K562 (cell line): ENCODE results near the gene SPTBN4. TPM values are rescaled to one million over a fixed set of nuclear protein-coding genes. Genes with fewer than 3 reads are reported as not detected.

Source experiments
- CBX5 ChIP-seq: IDR thresholded peaks from 2 replicates; pipeline ENCODE4 v1.6.1; 2014; ENCODE audit warnings: low read depth, borderline replicate concordance
- CHD1 ChIP-seq: fragments of 200-600 bp; sonication (generic); IDR thresholded peaks from one replicate; pipeline ENCODE4 v1.6.1; 2012; ENCODE audit warnings: mild to moderate bottlenecking, moderate library complexity, low read length, inconsistent platforms
- CREBBP ChIP-seq: IDR thresholded peaks from one replicate; pipeline ENCODE4 v1.6.1; 2012; ENCODE audit warnings: low read depth, mild to moderate bottlenecking, control low read depth, inconsistent platforms, low read length
- HBP1 ChIP-seq: fragments of 450-650 bp; formaldehyde crosslinking; IDR thresholded peaks from 2 replicates; pipeline ENCODE4 v1.4.0; 2022; ENCODE audit warnings: missing genetic modification characterization
- HNRNPUL1 ChIP-seq: fragments of 200-400 bp; formaldehyde crosslinking; IDR thresholded peaks from 2 replicates; pipeline ENCODE4 v1.6.1; 2017; ENCODE audit warnings: low read length
- HSF4 ChIP-seq: fragments of 250-450 bp; sonication (Bioruptor Pico); IDR thresholded peaks from 2 replicates; pipeline ENCODE4 v2.1.2; 2022; ENCODE audit warnings: mild to moderate bottlenecking, moderate library complexity, borderline replicate concordance
- NCOA6 ChIP-seq: fragments of 450-650 bp; IDR thresholded peaks from 2 replicates; pipeline ENCODE4 v1.6.1; 2017; ENCODE audit warnings: mild to moderate bottlenecking
- RBM17 ChIP-seq: fragments of 200-400 bp; formaldehyde crosslinking; IDR thresholded peaks from 2 replicates; pipeline ENCODE4 v1.6.1; 2017; ENCODE audit warnings: low read depth, mild to moderate bottlenecking, low read length, borderline replicate concordance
- SRSF3 ChIP-seq: fragments of 200-400 bp; formaldehyde crosslinking; IDR thresholded peaks from 2 replicates; pipeline ENCODE4 v1.6.1; 2016; ENCODE audit warnings: mild to moderate bottlenecking, low read length, moderate library complexity; ENCODE audit not compliant: insufficient read depth
- TOE1 ChIP-seq, 2 experiments: fragments of 450-650 bp in 1 of 2; sonication (generic) in 1 of 2; formaldehyde crosslinking in 1 of 2; IDR thresholded peaks; 2 replicates each; pipeline versions ENCODE4 v1.7.1 to v1.8.0; 2016 to 2022; ENCODE audit warnings: borderline replicate concordance in 2 of 2, mild to moderate bottlenecking in 2 of 2, antibody characterized with exemption in 1 of 2, inconsistent platforms in 1 of 2, low read depth in 1 of 2, missing genetic modification reagents in 1 of 2, moderate library complexity in 1 of 2
- ZNF146 ChIP-seq: IDR thresholded peaks from one replicate; pipeline ENCODE4 v1.6.1; 2018; ENCODE audit warnings: missing compliant biosample characterization; ENCODE audit not compliant: unreplicated experiment
- ZNF561 ChIP-seq: fragments of 450-650 bp; formaldehyde crosslinking; conservative IDR thresholded peaks from 2 replicates; pipeline ENCODE4 v1.4.0; 2020; ENCODE audit warnings: mild to moderate bottlenecking, moderate library complexity
- polyA plus RNA-seq, 8 experiments: library from polyadenylated mRNA; depleted of rRNA in 4 of 8; stranded (reverse) in 5 of 8; unstranded in 3 of 8; fragments of >200 nt; fragmentation: Nextera tagmentation in 2 of 8; fragmentation: Illumina TruSeq in 1 of 8; extraction: Ambion mirVana in 2 of 8; extraction: Trizol in 1 of 8; gene quantifications; 2 replicates each; pipeline versions ENCODE4 v1.2.1 to v1.2.3, GENCODE V29; 2011 to 2014; ENCODE audit warnings: inconsistent platforms in 1 of 8, missing spikeins in 1 of 8
- total RNA-seq, 7 experiments: library from RNA; depleted of rRNA in 6 of 7; stranded (reverse); fragments of >200 nt in 6 of 7; fragmentation: Illumina TruSeq in 2 of 7; extraction: Trizol in 2 of 7; gene quantifications; 2 replicates each; pipeline versions ENCODE4 v1.2.1 to v1.2.3, GENCODE V29; 2011 to 2021; ENCODE audit warnings: low replicate concordance in 1 of 7
- TF ChIP-seq, protein P1 (sequence below): fragments of 450-650 bp; IDR thresholded peaks from 2 replicates; pipeline ENCODE4 v1.6.1; 2014; ENCODE audit warnings: low read depth, mild to moderate bottlenecking, moderate library complexity, borderline replicate concordance
- TF ChIP-seq, protein P2 (sequence below), 2 experiments: fragments of 450-650 bp in 1 of 2; sonication (generic) in 1 of 2; formaldehyde crosslinking in 1 of 2; IDR thresholded peaks; 2 replicates each; pipeline versions ENCODE4 v1.7.1 to v1.9.0; 2016 to 2022; ENCODE audit warnings: inconsistent platforms in 1 of 2, mild to moderate bottlenecking in 1 of 2, missing genetic modification reagents in 1 of 2

Gene SPTBN4
- total and polyA plus RNA-seq, 9 of the 15 experiments (the other 6 are each of a cell fraction or from before 2014, with no cell fraction given) = 0.01 to 1.5 (median 0.86) TPM

- TF ChIP-seq SRSF3 = no peak
- no peak for TF ChIP-seq CHD1
- no peak for TF ChIP-seq CREBBP
- no peak for TF ChIP-seq ZNF561 (CRISPR knock-in tag)
- TF ChIP-seq HSF4 (CRISPR knock-in tag) = no peak
- TF ChIP-seq TOE1 (IDR thresholded peaks at IDR 0.05; ENCODE audit: borderline replicate concordance) = no peak
- TF ChIP-seq TOE1 (CRISPR knock-in tag; IDR thresholded peaks at IDR 0.05; ENCODE audit: borderline replicate concordance, low read depth) = no peak
- TF ChIP-seq, protein P1, sequence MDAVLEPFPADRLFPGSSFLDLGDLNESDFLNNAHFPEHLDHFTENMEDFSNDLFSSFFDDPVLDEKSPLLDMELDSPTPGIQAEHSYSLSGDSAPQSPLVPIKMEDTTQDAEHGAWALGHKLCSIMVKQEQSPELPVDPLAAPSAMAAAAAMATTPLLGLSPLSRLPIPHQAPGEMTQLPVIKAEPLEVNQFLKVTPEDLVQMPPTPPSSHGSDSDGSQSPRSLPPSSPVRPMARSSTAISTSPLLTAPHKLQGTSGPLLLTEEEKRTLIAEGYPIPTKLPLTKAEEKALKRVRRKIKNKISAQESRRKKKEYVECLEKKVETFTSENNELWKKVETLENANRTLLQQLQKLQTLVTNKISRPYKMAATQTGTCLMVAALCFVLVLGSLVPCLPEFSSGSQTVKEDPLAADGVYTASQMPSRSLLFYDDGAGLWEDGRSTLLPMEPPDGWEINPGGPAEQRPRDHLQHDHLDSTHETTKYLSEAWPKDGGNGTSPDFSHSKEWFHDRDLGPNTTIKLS = no peak
- TF ChIP-seq HNRNPUL1 = no peak
- TF ChIP-seq, protein P2, sequence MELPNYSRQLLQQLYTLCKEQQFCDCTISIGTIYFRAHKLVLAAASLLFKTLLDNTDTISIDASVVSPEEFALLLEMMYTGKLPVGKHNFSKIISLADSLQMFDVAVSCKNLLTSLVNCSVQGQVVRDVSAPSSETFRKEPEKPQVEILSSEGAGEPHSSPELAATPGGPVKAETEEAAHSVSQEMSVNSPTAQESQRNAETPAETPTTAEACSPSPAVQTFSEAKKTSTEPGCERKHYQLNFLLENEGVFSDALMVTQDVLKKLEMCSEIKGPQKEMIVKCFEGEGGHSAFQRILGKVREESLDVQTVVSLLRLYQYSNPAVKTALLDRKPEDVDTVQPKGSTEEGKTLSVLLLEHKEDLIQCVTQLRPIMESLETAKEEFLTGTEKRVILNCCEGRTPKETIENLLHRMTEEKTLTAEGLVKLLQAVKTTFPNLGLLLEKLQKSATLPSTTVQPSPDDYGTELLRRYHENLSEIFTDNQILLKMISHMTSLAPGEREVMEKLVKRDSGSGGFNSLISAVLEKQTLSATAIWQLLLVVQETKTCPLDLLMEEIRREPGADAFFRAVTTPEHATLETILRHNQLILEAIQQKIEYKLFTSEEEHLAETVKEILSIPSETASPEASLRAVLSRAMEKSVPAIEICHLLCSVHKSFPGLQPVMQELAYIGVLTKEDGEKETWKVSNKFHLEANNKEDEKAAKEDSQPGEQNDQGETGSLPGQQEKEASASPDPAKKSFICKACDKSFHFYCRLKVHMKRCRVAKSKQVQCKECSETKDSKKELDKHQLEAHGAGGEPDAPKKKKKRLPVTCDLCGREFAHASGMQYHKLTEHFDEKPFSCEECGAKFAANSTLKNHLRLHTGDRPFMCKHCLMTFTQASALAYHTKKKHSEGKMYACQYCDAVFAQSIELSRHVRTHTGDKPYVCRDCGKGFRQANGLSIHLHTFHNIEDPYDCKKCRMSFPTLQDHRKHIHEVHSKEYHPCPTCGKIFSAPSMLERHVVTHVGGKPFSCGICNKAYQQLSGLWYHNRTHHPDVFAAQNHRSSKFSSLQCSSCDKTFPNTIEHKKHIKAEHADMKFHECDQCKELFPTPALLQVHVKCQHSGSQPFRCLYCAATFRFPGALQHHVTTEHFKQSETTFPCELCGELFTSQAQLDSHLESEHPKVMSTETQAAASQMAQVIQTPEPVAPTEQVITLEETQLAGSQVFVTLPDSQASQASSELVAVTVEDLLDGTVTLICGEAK (IDR thresholded peaks at IDR 0.05) = no peak
- TF ChIP-seq, protein P2 (CRISPR knock-in tag; IDR thresholded peaks at IDR 0.05) = no peak
- TF ChIP-seq NCOA6 = no peak
- TF ChIP-seq RBM17 = no peak
- TF ChIP-seq CBX5 = no peak
- TF ChIP-seq HBP1 (CRISPR knock-in tag) = peak; percentile 54; the same call in 1 of the 2 replicates
- TF ChIP-seq ZNF146 (CRISPR knock-in tag) = no peak
Observed at GRCh38 chr19:40609561-40610395, 143.0 kb downstream of the SPTBN4 start (continued).
